ENCODE data around the gene MFSD12. TPM values are rescaled to one million over a fixed set of nuclear protein-coding genes. Genes with fewer than 3 reads are reported as not detected.

MFSD12 gene
- total and polyA plus RNA-seq, 2 experiments from 2014 or later: 35.3 to 91.1 TPM

GRCh38 chr19:3548606-3549005 is 8.8 kb downstream of the MFSD12 start:
- TF ChIP-seq JUNB (IDR thresholded peaks at IDR 0.05; ENCODE audit: unreplicated experiment): no peak
- no peak for TF ChIP-seq ZNF462 (CRISPR knock-in tag; IDR thresholded peaks at IDR 0.05)
- TF ChIP-seq EZH2 (IDR thresholded peaks at IDR 0.05; ENCODE audit: low read depth, unreplicated experiment): no peak
- no peak for TF ChIP-seq ZNF114 (CRISPR knock-in tag; IDR thresholded peaks at IDR 0.05)
- TF ChIP-seq STAT1 (IDR thresholded peaks at IDR 0.05; ENCODE audit: unreplicated experiment): no peak
- TF ChIP-seq ZNF331 (CRISPR knock-in tag; IDR thresholded peaks at IDR 0.05; ENCODE audit: low read depth): no peak
- TF ChIP-seq POLR2AphosphoS5 (IDR thresholded peaks at IDR 0.05; ENCODE audit: low read depth): no peak
- Histone ChIP-seq H3K36me3 (ENCODE audit: insufficient read depth) (no peaks in the 10 kb centered on the region), H3K27ac (ENCODE audit: low read depth) (no peak overlapping the region), H4K20me1 (replicated peaks; ENCODE audit: insufficient read depth) (peaks cover 7% of the 10 kb centered on the region), H3K79me2 (replicated peaks; ENCODE audit: insufficient read depth) (no peaks in the 10 kb centered on the region), H3F3A (replicated peaks; ENCODE audit: low read depth) (peaks cover 6% of the 10 kb centered on the region; the same call in 1 of the 2 replicates), H3K27me3 (ENCODE audit: insufficient read depth) (no peaks in the 10 kb centered on the region), H2AFZ (no peak overlapping the region), H3K4me1 (ENCODE audit: insufficient read depth) (no peaks in the 10 kb centered on the region), H3K9me2 (ENCODE audit: insufficient read depth) (no peaks in the 10 kb centered on the region), H3K4me3 (no peak overlapping the region), H3K4me2 (no peak overlapping the region)
- Mint-ChIP-seq H3K9me3 (no peaks in the 10 kb centered on the region), H3K4me1 (no peaks in the 10 kb centered on the region; the same call in 2 of the 3 replicates), H3K4me3 (no peak overlapping the region), H3K27ac (no peak overlapping the region), H3K36me3 (ENCODE audit: low read depth) (peaks cover 7% of the 10 kb centered on the region), H3K27me3 (ENCODE audit: insufficient read depth, low read depth, poor library complexity) (peaks cover 15% of the 10 kb centered on the region)
- ATAC-seq (no peak), DNase-seq (ENCODE audit: low spot score) (no peak)

Measured in GM23338 (cell line).